Activated B cell treated with CpG ODN at 0.5 μM for 24 hours (primary cell): ENCODE measurements around the gene KANK2. TPM values are rescaled to one million over a fixed set of nuclear protein-coding genes. Genes with fewer than 3 reads are reported as not detected.
A peak's percentile ranks its signal among the peaks of the same experiment; 100 is the strongest.

Source experiments
- ATAC-seq: fragments of 200-7000 bp; cut with Tn5 transposase; one replicate; pipeline ENCODE4 v1.10.0; 2021; ENCODE audit warnings: low read depth, mild to moderate bottlenecking, moderate library complexity
- CTCF ChIA-PET: fragments of 350-600 bp; sonication (Branson Sonifier 250); formaldehyde crosslinking; loops from one replicate; lab custom pipeline; 2021; ENCODE audit warnings: antibody characterized with exemption; lab: Charles Lee
- POLR2A ChIA-PET: fragments of 350-600 bp; sonication (Branson Sonifier 250); formaldehyde crosslinking; loops from one replicate; lab custom pipeline; 2021; ENCODE audit warnings: antibody characterized with exemption; lab: Charles Lee
- DNase-seq: peaks from one replicate; pipeline ENCODE4 v3.0.0; 2022
- H3K27ac Mint-ChIP-seq: one replicate; pipeline ENCODE4 v1.8.0; 2020; ENCODE audit warnings: mixed read lengths
- H3K27me3 Mint-ChIP-seq: one replicate; pipeline ENCODE4 v1.8.0; 2021; ENCODE audit warnings: mixed read lengths
- H3K36me3 Mint-ChIP-seq: one replicate; pipeline ENCODE4 v1.8.0; 2021; ENCODE audit warnings: low read depth, mixed read lengths
- H3K4me1 Mint-ChIP-seq: one replicate; pipeline ENCODE4 v1.8.0; 2021; ENCODE audit warnings: mixed read lengths
- H3K4me3 Mint-ChIP-seq: one replicate; pipeline ENCODE4 v1.8.0; 2020; ENCODE audit warnings: mild to moderate bottlenecking, mixed read lengths
- H3K9me3 Mint-ChIP-seq: one replicate; pipeline ENCODE4 v1.8.0; 2020; ENCODE audit warnings: mixed read lengths
- intact Hi-C: fragments of 100-400 bp; cut with micrococcal nuclease; formaldehyde crosslinking; loops from one replicate; pipeline ENCODE4 v1.15.1; 2024
- total RNA-seq: library from RNA; stranded (reverse); gene quantifications from 2 replicates; pipeline ENCODE4 v1.2.3, GENCODE V29; 2022
- TF ChIP-seq, protein P1 (sequence below): fragments of 200-600 bp; IDR thresholded peaks from one replicate; pipeline ENCODE4 v1.8.0; 2022; ENCODE audit warnings: antibody characterized with exemption, mild to moderate bottlenecking

Gene KANK2
- total RNA-seq, 1 donor from 2014 or later, result 3.3 TPM

DNA sequence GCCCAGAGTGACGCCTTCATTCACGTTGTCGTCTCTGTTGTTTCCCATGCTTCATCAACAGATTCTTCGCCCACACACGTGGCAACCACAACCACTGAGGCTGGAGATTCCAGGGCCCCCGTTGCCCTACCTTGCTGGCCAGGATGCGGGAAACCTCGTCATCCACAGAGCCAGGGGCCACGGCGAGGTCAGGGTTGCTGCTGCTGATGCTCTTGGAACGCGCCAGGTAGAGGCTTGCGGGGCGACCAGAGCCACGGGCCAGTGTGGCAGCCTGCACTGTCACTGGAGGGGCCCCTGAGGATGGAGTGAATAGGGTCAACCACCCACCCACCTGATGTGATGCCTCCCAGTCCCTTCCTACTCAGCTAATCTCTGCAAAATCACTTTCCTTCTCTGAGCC lies 35.7 kb upstream of the KANK2 start:
- no peak overlapping the region for H3K4me3 Mint-ChIP-seq
- DNase-seq, result no peak
- no peak overlapping the region for H3K27ac Mint-ChIP-seq
- H3K9me3 Mint-ChIP-seq, result peaks cover 1% of the 10 kb centered on the region
- POLR2A ChIA-PET, result no interaction called here
- ATAC-seq, result no peak
- no peaks in the 10 kb centered on the region for H3K36me3 Mint-ChIP-seq
- CTCF ChIA-PET, result no interaction called here
- H3K27me3 Mint-ChIP-seq, result no peaks in the 10 kb centered on the region
- TF ChIP-seq, protein P1, sequence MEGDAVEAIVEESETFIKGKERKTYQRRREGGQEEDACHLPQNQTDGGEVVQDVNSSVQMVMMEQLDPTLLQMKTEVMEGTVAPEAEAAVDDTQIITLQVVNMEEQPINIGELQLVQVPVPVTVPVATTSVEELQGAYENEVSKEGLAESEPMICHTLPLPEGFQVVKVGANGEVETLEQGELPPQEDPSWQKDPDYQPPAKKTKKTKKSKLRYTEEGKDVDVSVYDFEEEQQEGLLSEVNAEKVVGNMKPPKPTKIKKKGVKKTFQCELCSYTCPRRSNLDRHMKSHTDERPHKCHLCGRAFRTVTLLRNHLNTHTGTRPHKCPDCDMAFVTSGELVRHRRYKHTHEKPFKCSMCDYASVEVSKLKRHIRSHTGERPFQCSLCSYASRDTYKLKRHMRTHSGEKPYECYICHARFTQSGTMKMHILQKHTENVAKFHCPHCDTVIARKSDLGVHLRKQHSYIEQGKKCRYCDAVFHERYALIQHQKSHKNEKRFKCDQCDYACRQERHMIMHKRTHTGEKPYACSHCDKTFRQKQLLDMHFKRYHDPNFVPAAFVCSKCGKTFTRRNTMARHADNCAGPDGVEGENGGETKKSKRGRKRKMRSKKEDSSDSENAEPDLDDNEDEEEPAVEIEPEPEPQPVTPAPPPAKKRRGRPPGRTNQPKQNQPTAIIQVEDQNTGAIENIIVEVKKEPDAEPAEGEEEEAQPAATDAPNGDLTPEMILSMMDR, result no peak
- no peaks in the 10 kb centered on the region for H3K4me1 Mint-ChIP-seq
- intact Hi-C loops, result no loop called here

DNA sequence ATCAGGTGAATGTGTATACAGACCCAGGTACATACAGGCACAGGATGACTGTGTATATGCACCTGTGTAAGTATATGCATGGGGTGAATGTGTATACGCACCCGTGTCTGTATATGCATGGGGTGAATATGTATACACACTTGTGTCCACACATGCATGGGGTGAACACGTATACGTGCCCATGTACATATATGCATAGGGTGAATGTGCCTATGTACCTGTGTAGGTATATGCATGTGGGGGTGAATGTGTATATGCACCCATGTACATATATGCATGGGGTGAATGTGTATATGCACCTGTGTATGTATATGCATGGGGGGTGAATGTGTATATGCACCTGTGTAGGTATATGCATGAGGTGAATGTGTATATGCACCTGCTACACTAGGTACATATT lies 35.2 kb upstream of the KANK2 start:
- no peaks in the 10 kb centered on the region for H3K4me1 Mint-ChIP-seq
- CTCF ChIA-PET, result no interaction called here
- H3K27ac Mint-ChIP-seq, result no peak overlapping the region
- H3K9me3 Mint-ChIP-seq, result no peaks in the 10 kb centered on the region
- no peak for DNase-seq
- ATAC-seq, result no peak
- H3K27me3 Mint-ChIP-seq, result no peaks in the 10 kb centered on the region
- POLR2A ChIA-PET, result no interaction called here
- no peaks in the 10 kb centered on the region for H3K36me3 Mint-ChIP-seq
- TF ChIP-seq, protein P1, result no peak
- intact Hi-C loops, result no loop called here
- no peak overlapping the region for H3K4me3 Mint-ChIP-seq

DNA sequence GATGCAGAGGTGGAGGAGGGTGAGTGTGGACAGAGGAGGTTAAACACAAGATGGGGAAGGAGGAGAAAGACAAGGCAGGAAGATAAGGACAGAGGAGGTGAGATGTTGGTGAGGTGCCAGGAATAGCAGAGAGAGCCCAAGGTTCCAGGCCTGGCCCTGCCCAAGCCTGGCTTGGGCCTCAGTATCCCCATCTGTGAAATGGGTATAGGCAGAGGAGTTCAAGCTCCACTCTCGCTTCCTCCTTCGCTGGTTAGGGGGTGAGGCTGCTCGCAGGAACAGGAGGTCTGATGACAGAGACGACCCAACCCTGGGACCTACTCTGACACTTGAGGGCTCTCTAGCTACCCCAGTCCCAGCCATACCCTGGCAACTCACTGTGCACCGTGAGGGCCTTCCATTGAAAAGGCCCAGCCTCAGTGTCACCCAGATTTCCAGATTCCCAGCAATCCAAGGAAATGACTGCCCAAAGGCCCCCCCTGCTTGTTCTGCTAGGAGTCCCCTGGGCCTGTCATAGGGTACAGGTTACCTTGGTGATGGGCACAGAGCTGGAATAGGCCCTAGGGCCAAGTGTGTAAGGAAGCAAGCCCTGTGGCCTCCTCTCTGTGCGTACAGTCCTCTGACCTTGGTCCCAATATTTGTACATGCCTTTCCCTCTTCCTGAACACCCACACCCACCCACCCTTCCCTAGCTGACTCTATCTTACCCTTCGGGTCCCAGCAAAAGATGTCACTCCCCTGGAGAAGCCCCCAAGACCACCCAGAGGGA lies 33.5 kb upstream of the KANK2 start:
- ChIA-PET POLR2A (no interaction called here), CTCF (no interaction called here)
- no peaks in the 10 kb centered on the region for H3K36me3 Mint-ChIP-seq
- H3K27ac Mint-ChIP-seq, result no peak overlapping the region
- ATAC-seq (no peak), DNase-seq (no peak)
- no peaks in the 10 kb centered on the region for H3K9me3 Mint-ChIP-seq
- no peak overlapping the region for H3K4me3 Mint-ChIP-seq
- TF ChIP-seq, protein P1, result no peak
- intact Hi-C loops, result no loop called here
- H3K4me1 Mint-ChIP-seq, result no peaks in the 10 kb centered on the region
- no peaks in the 10 kb centered on the region for H3K27me3 Mint-ChIP-seq

DNA sequence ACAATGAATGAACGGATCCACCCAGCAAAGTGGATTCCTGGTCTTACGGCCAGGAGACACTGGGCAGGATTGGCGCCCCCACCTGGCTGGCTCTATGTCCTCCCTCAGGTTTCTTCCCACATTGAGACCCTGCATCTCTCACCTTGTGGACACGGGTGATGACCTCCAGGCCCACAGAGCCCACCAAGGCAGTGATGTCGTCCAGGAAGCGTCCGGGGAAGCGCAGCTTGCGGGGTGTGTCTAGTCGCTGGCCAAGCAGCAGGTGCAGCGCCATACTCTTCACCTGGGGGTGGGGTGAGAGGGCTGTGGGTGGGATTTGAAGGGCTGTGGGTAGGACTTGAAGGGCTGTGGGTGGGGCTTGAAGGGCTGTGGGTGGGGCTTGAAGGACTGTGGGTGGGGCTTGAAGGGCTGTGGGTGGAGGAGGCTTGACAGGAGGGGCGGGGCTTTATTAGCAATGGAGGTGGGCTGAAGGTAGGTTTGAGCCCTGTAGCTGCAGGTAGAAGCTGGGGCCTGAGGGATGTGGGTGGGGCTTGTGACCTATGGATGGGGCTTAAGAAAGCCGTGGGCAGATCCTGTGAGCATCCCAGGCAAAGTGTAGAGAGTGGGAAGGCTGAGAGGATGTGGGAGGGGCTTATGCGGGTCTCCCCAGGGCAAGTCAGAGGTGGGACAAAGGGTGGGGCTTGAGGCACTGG lies 30.0 kb upstream of the KANK2 start:
- Mint-ChIP-seq H3K4me3 (no peak overlapping the region), H3K27me3 (no peaks in the 10 kb centered on the region), H3K9me3 (no peaks in the 10 kb centered on the region), H3K4me1 (no peaks in the 10 kb centered on the region), H3K36me3 (peaks cover 2% of the 10 kb centered on the region), H3K27ac (no peak overlapping the region)
- ChIA-PET POLR2A (no interaction called here), CTCF (no interaction called here)
- TF ChIP-seq, protein P1, result no peak
- peak; percentile 37 for ATAC-seq
- intact Hi-C loops, result no loop called here
- no peak for DNase-seq

DNA sequence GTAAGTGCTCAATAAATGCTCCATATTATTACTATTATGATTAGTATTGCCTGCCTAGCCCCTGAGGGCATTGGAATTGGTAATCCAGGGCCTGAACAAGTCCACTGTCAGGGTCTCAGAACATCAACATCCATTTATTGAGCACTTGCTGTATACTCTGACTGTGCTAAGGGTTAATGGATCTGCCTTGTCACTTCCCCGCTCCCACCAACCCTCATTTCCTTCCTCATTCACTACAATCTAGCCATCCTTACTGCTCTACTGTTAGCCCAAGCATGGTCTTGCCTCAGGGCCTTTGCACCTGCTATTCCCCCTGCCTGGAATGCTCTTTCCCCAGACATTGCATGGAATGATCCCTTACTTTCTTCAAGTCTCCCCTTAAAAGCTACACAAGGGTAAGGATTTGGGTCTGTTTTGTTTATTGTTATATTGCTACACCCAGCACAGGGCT lies 29.4 kb upstream of the KANK2 start:
- intact Hi-C loops, result no loop called here
- H3K4me3 Mint-ChIP-seq, result no peak overlapping the region
- no peak overlapping the region for H3K27ac Mint-ChIP-seq
- H3K27me3 Mint-ChIP-seq, result no peaks in the 10 kb centered on the region
- ChIA-PET POLR2A (no interaction called here), CTCF (no interaction called here)
- DNase-seq (no peak), ATAC-seq (no peak)
- TF ChIP-seq, protein P1, result no peak
- H3K4me1 Mint-ChIP-seq, result no peaks in the 10 kb centered on the region
- peaks cover under 1% of the 10 kb centered on the region for H3K9me3 Mint-ChIP-seq
- peaks cover 3% of the 10 kb centered on the region for H3K36me3 Mint-ChIP-seq
